GM21367 (cell line): Measurements from ENCODE around the gene GNAI3.

Experiments used
- ATAC-seq: cut with Tn5 transposase; IDR thresholded peaks from one replicate; pipeline ENCODE4 v1.9.1; 2021; ENCODE audit not compliant: unreplicated experiment

GNAI3 gene

GRCh38 chr1:109622137-109622892, 73.9 kb downstream of the GNAI3 start:
- ATAC-seq, result no peak

GRCh38 chr1:109622895-109623294, 74.5 kb downstream of the GNAI3 start:
- ATAC-seq, result no peak

GRCh38 chr1:109623601-109624161, 75.3 kb downstream of the GNAI3 start:
- ATAC-seq, result no peak

- ATAC-seq, result peak; percentile 29
Observed at GRCh38 chr1:109624201-109625010, 76.0 kb downstream of the GNAI3 start.

- ATAC-seq, result no peak
Observed at GRCh38 chr1:109625176-109625575, 76.8 kb downstream of the GNAI3 start.

GRCh38 chr1:109625601-109626560, 77.5 kb downstream of the GNAI3 start:
- no peak for ATAC-seq

- ATAC-seq, result no peak
Observed at GRCh38 chr1:109626682-109627408, 78.4 kb downstream of the GNAI3 start.

- no peak for ATAC-seq
Observed at GRCh38 chr1:109627692-109628399, 79.4 kb downstream of the GNAI3 start.

GRCh38 chr1:109628540-109629321, 80.3 kb downstream of the GNAI3 start:
- no peak for ATAC-seq

- no peak for ATAC-seq
Observed at GRCh38 chr1:109629372-109630030, 81.1 kb downstream of the GNAI3 start.

- no peak for ATAC-seq
Observed at GRCh38 chr1:109630081-109630897, 81.9 kb downstream of the GNAI3 start.

GRCh38 chr1:109630898-109631512, 82.6 kb downstream of the GNAI3 start:
- ATAC-seq, result no peak

- no peak for ATAC-seq
Observed at GRCh38 chr1:109631513-109632505, 83.4 kb downstream of the GNAI3 start.

GRCh38 chr1:109632671-109633346, 84.4 kb downstream of the GNAI3 start:
- ATAC-seq, result no peak

GRCh38 chr1:109634292-109634691, 85.9 kb downstream of the GNAI3 start:
- ATAC-seq, result no peak
